SK-N-SH (cell line): Measurements from ENCODE around the gene RARS2. TPM values are rescaled to one million over a fixed set of nuclear protein-coding genes. Genes with fewer than 3 reads are reported as not detected.

Source experiments
- CTCF ChIA-PET: fragments of 300-600, 350-600 bp; formaldehyde crosslinking; extraction: SDS; loops from one replicate; lab custom pipeline; 2021; lab: Yijun Ruan, JAX
- POLR2A ChIA-PET: fragments of 350-600 bp; sonication (Branson Sonifier 250); formaldehyde crosslinking; extraction: SDS; loops from one replicate; lab custom pipeline; 2020; ENCODE audit warnings: antibody characterized with exemption, inconsistent platforms; lab: Yijun Ruan, JAX
- DNase-seq: peaks from one replicate; pipeline ENCODE4 v3.0.0; 2012
- H2AFZ ChIP-seq: fragments of 200-600 bp; sonication (generic); 2 replicates; pipeline ENCODE4 v1.8.1; 2016; ENCODE audit warnings: antibody characterized with exemption, mild to moderate bottlenecking, low read depth
- H3F3A ChIP-seq: fragments of 200-600 bp; sonication (generic); replicated peaks from 2 replicates; pipeline ENCODE3; 2016; ENCODE audit warnings: antibody characterized with exemption, mild to moderate bottlenecking; ENCODE audit not compliant: insufficient read depth
- H3K27ac ChIP-seq, 2 experiments: fragments of 200-500 bp in 1 of 2; fragments of 200-600 bp in 1 of 2; sonication (Bioruptor generic) in 1 of 2; sonication (generic), shearing (Covaris generic) in 1 of 2; 2 replicates each; pipeline versions ENCODE4 v1.5.1 to v1.6.1; 2014 to 2016; ENCODE audit warnings: low read depth in 2 of 2, inconsistent platforms in 1 of 2, low read length in 1 of 2, mild to moderate bottlenecking in 1 of 2, mixed read lengths in 1 of 2
- H3K27me3 ChIP-seq: fragments of 200-600 bp; sonication (generic), shearing (Covaris generic); 2 replicates; pipeline ENCODE4 v1.6.1; 2016; ENCODE audit warnings: mixed run types; ENCODE audit not compliant: insufficient read depth
- H3K36me3 ChIP-seq, 2 experiments: fragments of 200-500 bp in 1 of 2; fragments of 200-600 bp in 1 of 2; sonication (Bioruptor generic) in 1 of 2; sonication (generic) in 1 of 2; replicated peaks in 1 of 2; 2 replicates each; pipeline versions ENCODE3 to v1.5.1; 2014 to 2016; ENCODE audit warnings: low read length in 1 of 2, mild to moderate bottlenecking in 1 of 2; ENCODE audit not compliant: insufficient read depth in 2 of 2, control insufficient read depth in 1 of 2
- H3K4me1 ChIP-seq, 2 experiments: fragments of 200-500 bp in 1 of 2; fragments of 200-600 bp in 1 of 2; sonication (Bioruptor generic) in 1 of 2; sonication (generic), shearing (Covaris generic) in 1 of 2; 2 replicates each; pipeline versions ENCODE4 v1.5.1 to v1.6.1; 2014 to 2016; ENCODE audit warnings: low read depth in 1 of 2, low read length in 1 of 2, mixed run types in 1 of 2; ENCODE audit not compliant: insufficient read depth in 2 of 2, control insufficient read depth in 1 of 2
- H3K4me2 ChIP-seq: fragments of 200-600 bp; sonication (generic), shearing (Covaris generic); 2 replicates; pipeline ENCODE4 v1.6.1; 2017; ENCODE audit warnings: mixed run types
- H3K4me3 ChIP-seq, 2 experiments: fragments of 200-500 bp in 1 of 2; fragments of 200-600 bp in 1 of 2; sonication (Bioruptor generic) in 1 of 2; sonication (generic), shearing (Covaris generic) in 1 of 2; 2 replicates each; pipeline versions ENCODE4 v1.5.1 to v1.8.1; 2014 to 2016; ENCODE audit warnings: low read depth in 2 of 2, inconsistent platforms in 1 of 2, low read length in 1 of 2, mild to moderate bottlenecking in 1 of 2, mixed read lengths in 1 of 2, moderate library complexity in 1 of 2
- H3K79me2 ChIP-seq: fragments of 200-600 bp; sonication (generic); 2 replicates; pipeline ENCODE4 v1.8.1; 2017; ENCODE audit warnings: mild to moderate bottlenecking; ENCODE audit not compliant: insufficient read depth
- H3K9ac ChIP-seq: fragments of 200-600 bp; sonication (generic); 2 replicates; pipeline ENCODE4 v1.6.1; 2017; ENCODE audit warnings: mixed run types
- H3K9me2 ChIP-seq: fragments of 200-600 bp; sonication (generic); 2 replicates; pipeline ENCODE4 v1.6.1; 2017; ENCODE audit warnings: mixed run types
- H3K9me3 ChIP-seq: fragments of 200-600 bp; sonication (generic); 2 replicates; pipeline ENCODE4 v1.6.1; 2017; ENCODE audit warnings: mixed run types, mild to moderate bottlenecking, moderate library complexity
- H4K20me1 ChIP-seq: fragments of 200-600 bp; sonication (generic); 2 replicates; pipeline ENCODE4 v1.6.1; 2017; ENCODE audit warnings: mild to moderate bottlenecking, mixed run types; ENCODE audit not compliant: insufficient read depth
- CHD2 ChIP-seq: fragments of 150-350 bp; IDR thresholded peaks from 2 replicates; pipeline ENCODE4 v1.6.1; 2018; ENCODE audit warnings: low read length; ENCODE audit not compliant: partially characterized antibody
- EP300 ChIP-seq, 2 experiments: IDR thresholded peaks; 2 replicates each; pipeline versions ENCODE4 v1.4.0 to v1.6.1; 2012; ENCODE audit warnings: borderline replicate concordance in 1 of 2, low read depth in 1 of 2, low read length in 1 of 2
- FOSL2 ChIP-seq: IDR thresholded peaks from 2 replicates; pipeline ENCODE4 v1.4.0; 2012; ENCODE audit warnings: low read depth, mild to moderate bottlenecking, moderate library complexity, borderline replicate concordance
- GATA2 ChIP-seq: sonication (generic); formaldehyde crosslinking; IDR thresholded peaks from 2 replicates; pipeline ENCODE4 v1.5.0; 2020; ENCODE audit warnings: mild to moderate bottlenecking, missing genetic modification reagents
- IRF3 ChIP-seq: fragments of 150-350 bp; IDR thresholded peaks from 2 replicates; pipeline ENCODE4 v1.6.1; 2016; ENCODE audit warnings: mild to moderate bottlenecking, low read depth, low read length
- NRF1 ChIP-seq: IDR thresholded peaks from 2 replicates; pipeline ENCODE4 v1.6.1; 2012; ENCODE audit warnings: low read depth, mild to moderate bottlenecking, low read length
- POLR2AphosphoS5 ChIP-seq: IDR thresholded peaks from 2 replicates; pipeline ENCODE4 v1.6.1; 2012; ENCODE audit warnings: low read depth, low read length
- RCOR1 ChIP-seq: fragments of 150-350 bp; IDR thresholded peaks from 2 replicates; pipeline ENCODE4 v1.6.1; 2017; ENCODE audit warnings: antibody characterized with exemption, low read length
- RFX5 ChIP-seq: IDR thresholded peaks from 2 replicates; pipeline ENCODE4 v1.6.1; 2012; ENCODE audit warnings: mild to moderate bottlenecking, improper control_type of control experiment, low read length
- RXRA ChIP-seq: IDR thresholded peaks from 2 replicates; pipeline ENCODE4 v1.4.0; 2012; ENCODE audit warnings: low read depth, mild to moderate bottlenecking, borderline replicate concordance
- SMC3 ChIP-seq: IDR thresholded peaks from 2 replicates; pipeline ENCODE4 v1.6.1; 2012; ENCODE audit warnings: low read depth, low read length, improper control_type of control experiment
- TAF1 ChIP-seq: IDR thresholded peaks from 2 replicates; pipeline ENCODE4 v1.6.1; 2012; ENCODE audit warnings: low read depth, mild to moderate bottlenecking, low read length, moderate library complexity, borderline replicate concordance
- YY1 ChIP-seq: IDR thresholded peaks from 2 replicates; pipeline ENCODE4 v1.4.0; 2012; ENCODE audit warnings: low read depth, mild to moderate bottlenecking
- WGBS: methylation state at CpG from one replicate; pipeline ENCODE4 v1.1.6; 2017; ENCODE audit warnings: low lambda C conversion rate; 5-methylcytosine and 5-hydroxymethylcytosine counted together
- polyA plus RNA-seq, 3 experiments: library from polyadenylated mRNA; depleted of rRNA; stranded (reverse); fragments of >200 nt; gene quantifications; 2 replicates each; pipeline ENCODE4 v1.2.3, GENCODE V29; 2012
- TF ChIP-seq, protein P1 (sequence below): IDR thresholded peaks from 2 replicates; pipeline ENCODE4 v1.4.0; 2012; ENCODE audit warnings: low read depth
- TF ChIP-seq, protein P2 (sequence below): IDR thresholded peaks from 2 replicates; pipeline ENCODE4 v1.4.0; 2012; ENCODE audit warnings: low read depth, borderline replicate concordance

The RARS2 gene
- polyA plus RNA-seq, 1 of the 3 experiments (the other 2 are of a cell fraction) = 7.9 TPM

- no peaks in the 10 kb centered on the region for H4K20me1 ChIP-seq
- TF ChIP-seq POLR2AphosphoS5 = no peak
- TF ChIP-seq, all 33 proteins: peak for 0
- Histone ChIP-seq H3K4me2 (no peak overlapping the region), H2AFZ (no peak overlapping the region), H3K9me3 (no peaks in the 10 kb centered on the region), H3F3A (peaks cover 8% of the 10 kb centered on the region), H3K4me1 (no peaks in the 10 kb centered on the region), H3K36me3 (peaks cover 74 to 77% of the 10 kb centered on the region in 2 experiments), H3K27ac (no peak overlapping the region; a peak in 1 of 4 replicates), H3K9me2 (no peaks in the 10 kb centered on the region), H3K27me3 (no peaks in the 10 kb centered on the region), H3K79me2 (no peaks in the 10 kb centered on the region), H3K4me3 (no peak overlapping the region), H3K9ac (no peak overlapping the region)
- ChIA-PET CTCF (no interaction called here), POLR2A (no interaction called here)
- 85% methylated on average over 2 of the region's 2 CpGs for WGBS
- DNase-seq = no peak
Measured at GRCh38 chr6:87514831-87515230, 75.0 kb downstream of the RARS2 start.

GRCh38 chr6:87504441-87504840, 85.3 kb downstream of the RARS2 start:
- H3K27ac ChIP-seq = no peak overlapping the region
- DNase-seq = no peak
- 91% methylated on average over 1 of the region's 1 CpG for WGBS
- no peaks in the 10 kb centered on the region for H3K4me1 ChIP-seq
- no peaks in the 10 kb centered on the region for H3K27me3 ChIP-seq
- no peaks in the 10 kb centered on the region for H3K79me2 ChIP-seq
- no peaks in the 10 kb centered on the region for H3K9me3 ChIP-seq
- POLR2A ChIA-PET = interaction anchor here (1.3 kb wide), 1 partner anchor 9 kb away, joined by 3 read pairs; no protein-coding TSS in a partner anchor
- peaks cover 38 to 68% of the 10 kb centered on the region in 2 experiments for H3K36me3 ChIP-seq
- no peak overlapping the region for H2AFZ ChIP-seq
- no peak overlapping the region for H3K9ac ChIP-seq
- H4K20me1 ChIP-seq = no peaks in the 10 kb centered on the region
- no peaks in the 10 kb centered on the region for H3K9me2 ChIP-seq
- CTCF ChIA-PET = interaction anchor here (2.6 kb wide), 1 partner anchor 111 kb away, joined by 10 read pairs; no protein-coding TSS in a partner anchor
- no peak overlapping the region for H3K4me3 ChIP-seq
- no peak for TF ChIP-seq YY1
- TF ChIP-seq RXRA = no peak
- TF ChIP-seq, protein P1, sequence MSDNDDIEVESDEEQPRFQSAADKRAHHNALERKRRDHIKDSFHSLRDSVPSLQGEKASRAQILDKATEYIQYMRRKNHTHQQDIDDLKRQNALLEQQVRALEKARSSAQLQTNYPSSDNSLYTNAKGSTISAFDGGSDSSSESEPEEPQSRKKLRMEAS = no peak
- TF ChIP-seq SMC3 = no peak
- TF ChIP-seq EP300 (IDR thresholded peaks at IDR 0.05; ENCODE audit: borderline replicate concordance in 1 of 2, low read depth in 1 of 2, low read length in 1 of 2) = no peak
- no peak for TF ChIP-seq FOSL2
- no peak for TF ChIP-seq RFX5
- TF ChIP-seq CHD2 = no peak
- no peak for TF ChIP-seq RCOR1
- TF ChIP-seq TAF1 = no peak
- no peak for TF ChIP-seq IRF3
- TF ChIP-seq GATA2 (CRISPR knock-in tag) = no peak
- TF ChIP-seq, protein P2, sequence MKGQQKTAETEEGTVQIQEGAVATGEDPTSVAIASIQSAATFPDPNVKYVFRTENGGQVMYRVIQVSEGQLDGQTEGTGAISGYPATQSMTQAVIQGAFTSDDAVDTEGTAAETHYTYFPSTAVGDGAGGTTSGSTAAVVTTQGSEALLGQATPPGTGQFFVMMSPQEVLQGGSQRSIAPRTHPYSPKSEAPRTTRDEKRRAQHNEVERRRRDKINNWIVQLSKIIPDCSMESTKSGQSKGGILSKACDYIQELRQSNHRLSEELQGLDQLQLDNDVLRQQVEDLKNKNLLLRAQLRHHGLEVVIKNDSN = no peak
- TF ChIP-seq NRF1 = no peak
- H3F3A ChIP-seq = no peaks in the 10 kb centered on the region
- no peak overlapping the region for H3K4me2 ChIP-seq
